H1 (cell line): ENCODE results near the gene EIPR1. TPM values are rescaled to one million over a fixed set of nuclear protein-coding genes. Genes with fewer than 3 reads are reported as not detected.

ENCODE experiments used
- CTCF ChIA-PET: fragments of 300-600 bp; sonication (Branson Sonifier 250); formaldehyde crosslinking; loops from one replicate; lab custom pipeline; 2021; ENCODE audit not compliant: partially characterized antibody; lab: Charles Lee
- POLR2A ChIA-PET: fragments of 300-600 bp; sonication (Branson Sonifier 250); formaldehyde crosslinking; loops from one replicate; lab custom pipeline; 2021; ENCODE audit warnings: inconsistent platforms; ENCODE audit not compliant: partially characterized antibody; lab: Charles Lee
- DNase-seq, 2 experiments: peaks; one replicate each; pipeline versions ENCODE4 v3.0.0 to v3.0.0-alpha.2; 2010 to 2022; ENCODE audit warnings: low spot score in 2 of 2, low read depth in 1 of 2, mixed read lengths in 1 of 2
- FAIRE-seq: peaks from 2 replicates; lab custom pipeline; 2011; peaks lifted over from hg19 to GRCh38; lab: Jason Lieb, UNC
- H2AFZ ChIP-seq: 2 replicates; pipeline ENCODE4 v1.8.1; 2012; ENCODE audit warnings: low read length, inconsistent platforms
- H2AK5ac ChIP-seq: 2 replicates; pipeline ENCODE4 v1.6.1; 2013; ENCODE audit warnings: low read depth, low read length
- H2BK120ac ChIP-seq: replicated peaks from 2 replicates; pipeline ENCODE3; 2013; ENCODE audit warnings: low read depth, low read length, inconsistent platforms
- H2BK12ac ChIP-seq: 2 replicates; pipeline ENCODE4 v1.6.1; 2013; ENCODE audit warnings: low read depth, low read length
- H2BK15ac ChIP-seq: 2 replicates; pipeline ENCODE4 v1.6.1; 2013; ENCODE audit warnings: low read length
- H2BK20ac ChIP-seq: 2 replicates; pipeline ENCODE4 v1.6.1; 2013; ENCODE audit warnings: low read length
- H2BK5ac ChIP-seq: 2 replicates; pipeline ENCODE4 v1.6.1; 2013; ENCODE audit warnings: low read depth, low read length
- H3K14ac ChIP-seq: 2 replicates; pipeline ENCODE4 v1.6.1; 2013; ENCODE audit warnings: inconsistent platforms; ENCODE audit not compliant: insufficient read length
- H3K18ac ChIP-seq: 2 replicates; pipeline ENCODE4 v1.6.1; 2013; ENCODE audit warnings: low read length; ENCODE audit errors: extremely low read depth
- H3K23ac ChIP-seq: 2 replicates; pipeline ENCODE4 v1.6.1; 2013; ENCODE audit warnings: inconsistent platforms; ENCODE audit not compliant: insufficient read length
- H3K23me2 ChIP-seq: 2 replicates; pipeline ENCODE4 v1.6.1; 2013; ENCODE audit warnings: low read depth, low read length
- H3K27ac ChIP-seq: 2 replicates; pipeline ENCODE4 v1.6.1; 2011; ENCODE audit warnings: low read depth, low read length, inconsistent platforms
- H3K27me3 ChIP-seq, 4 experiments: replicated peaks in 1 of 4; 1 replicate in 1 of 4; 2 replicates in 3 of 4; pipeline versions ENCODE4 v1.6.1 to v1.8.1; 2011 to 2013; ENCODE audit warnings: low read length in 3 of 4, mild to moderate bottlenecking in 3 of 4, inconsistent platforms in 2 of 4, mixed read lengths in 2 of 4, moderate library complexity in 1 of 4; ENCODE audit not compliant: control insufficient read depth in 3 of 4, insufficient read depth in 3 of 4; ENCODE audit errors: extremely low read depth in 1 of 4
- H3K36me3 ChIP-seq, 4 experiments: 2 replicates each; pipeline versions ENCODE4 v1.6.1 to v1.8.1; 2011 to 2013; ENCODE audit warnings: mild to moderate bottlenecking in 4 of 4, low read length in 3 of 4, moderate library complexity in 2 of 4, control low read depth in 1 of 4, inconsistent platforms in 1 of 4; ENCODE audit not compliant: insufficient read depth in 4 of 4, control insufficient read depth in 2 of 4
- H3K4ac ChIP-seq: replicated peaks from 2 replicates; pipeline ENCODE3; 2013; ENCODE audit warnings: low read length, low read depth, mixed read lengths, inconsistent platforms; ENCODE audit not compliant: insufficient read length
- H3K4me1 ChIP-seq, 4 experiments: replicated peaks in 1 of 4; 1 replicate in 1 of 4; 2 replicates in 3 of 4; pipeline versions ENCODE4 v1.6.1 to v1.8.1; 2011 to 2013; ENCODE audit warnings: low read length in 3 of 4, inconsistent platforms in 2 of 4, mixed read lengths in 1 of 4; ENCODE audit not compliant: insufficient read depth in 4 of 4, control insufficient read depth in 3 of 4
- H3K4me2 ChIP-seq, 2 experiments: 2 replicates each; pipeline versions ENCODE4 v1.6.1 to v1.8.1; 2011 to 2013; ENCODE audit warnings: low read depth in 2 of 2, low read length in 2 of 2, control low read depth in 1 of 2, inconsistent platforms in 1 of 2, mild to moderate bottlenecking in 1 of 2; ENCODE audit not compliant: insufficient read depth in 1 of 2
- H3K4me3 ChIP-seq, 4 experiments: fragments of 200-600, 300-600 bp in 1 of 4; sonication (generic), shearing (Covaris generic), sonication (Bioruptor Twin) in 1 of 4; 2 replicates each; pipeline versions ENCODE4 v1.5.1 to v1.8.1; 2011 to 2016; ENCODE audit warnings: low read length in 4 of 4, low read depth in 3 of 4, control low read depth in 2 of 4, inconsistent platforms in 2 of 4, mild to moderate bottlenecking in 2 of 4, mixed read lengths in 1 of 4, moderate library complexity in 1 of 4; ENCODE audit not compliant: insufficient read depth in 2 of 4; ENCODE audit errors: extremely low read depth in 1 of 4
- H3K56ac ChIP-seq: replicated peaks from 2 replicates; pipeline ENCODE3; 2013; ENCODE audit warnings: low read depth, mild to moderate bottlenecking, mixed read lengths, low read length, inconsistent platforms; ENCODE audit not compliant: insufficient read length
- H3K79me1 ChIP-seq: 2 replicates; pipeline ENCODE4 v1.6.1; 2013; ENCODE audit warnings: low read depth, low read length, control low read depth
- H3K79me2 ChIP-seq, 2 experiments: 2 replicates each; pipeline versions ENCODE4 v1.6.1 to v1.8.1; 2012 to 2013; ENCODE audit warnings: low read length in 2 of 2, mild to moderate bottlenecking in 2 of 2, inconsistent platforms in 1 of 2; ENCODE audit not compliant: insufficient read depth in 2 of 2, control insufficient read depth in 1 of 2
- H3K9ac ChIP-seq, 4 experiments: replicated peaks in 1 of 4; 1 replicate in 1 of 4; 2 replicates in 3 of 4; pipeline versions ENCODE4 v1.6.1 to v1.8.1; 2011 to 2013; ENCODE audit warnings: low read depth in 3 of 4, low read length in 3 of 4, control low read depth in 2 of 4, mild to moderate bottlenecking in 2 of 4, moderate library complexity in 2 of 4, inconsistent platforms in 1 of 4; ENCODE audit errors: extremely low read depth in 1 of 4
- H3K9me3 ChIP-seq, 2 experiments: 2 replicates each; pipeline versions ENCODE4 v1.6.1 to v1.8.1; 2012 to 2013; ENCODE audit warnings: mild to moderate bottlenecking in 2 of 2, moderate library complexity in 2 of 2, control low read depth in 1 of 2, inconsistent platforms in 1 of 2, low read depth in 1 of 2, low read length in 1 of 2, mixed read lengths in 1 of 2; ENCODE audit not compliant: insufficient read depth in 2 of 2
- H4K20me1 ChIP-seq, 2 experiments: replicated peaks in 1 of 2; 2 replicates each; pipeline versions ENCODE3 to v1.8.1; 2011 to 2013; ENCODE audit warnings: inconsistent platforms in 2 of 2, low read length in 2 of 2, mild to moderate bottlenecking in 1 of 2; ENCODE audit not compliant: insufficient read depth in 2 of 2, control insufficient read depth in 1 of 2
- H4K5ac ChIP-seq: 2 replicates; pipeline ENCODE4 v1.6.1; 2013; ENCODE audit warnings: low read length, low read depth, mixed read lengths, inconsistent platforms; ENCODE audit not compliant: insufficient read length
- H4K8ac ChIP-seq: 2 replicates; pipeline ENCODE4 v1.8.0; 2013; ENCODE audit warnings: mild to moderate bottlenecking, moderate library complexity, low read length, inconsistent platforms; ENCODE audit not compliant: insufficient read depth; ENCODE audit errors: extremely low read depth
- H4K91ac ChIP-seq: replicated peaks from 2 replicates; pipeline ENCODE3; 2013; ENCODE audit warnings: low read length, mixed read lengths, inconsistent platforms; ENCODE audit not compliant: insufficient read length
- CEBPB ChIP-seq: IDR thresholded peaks from 2 replicates; pipeline ENCODE4 v1.6.1; 2012; ENCODE audit warnings: low read depth, low read length
- EP300 ChIP-seq, 2 experiments: IDR thresholded peaks; 1 replicate in 1 of 2; 2 replicates in 1 of 2; pipeline ENCODE4 v1.6.1; 2011 to 2012; ENCODE audit warnings: low read depth in 2 of 2, low read length in 2 of 2, mild to moderate bottlenecking in 2 of 2, borderline replicate concordance in 1 of 2, inconsistent platforms in 1 of 2, moderate library complexity in 1 of 2
- RAD21 ChIP-seq, 2 experiments: IDR thresholded peaks in 1 of 2; conservative IDR thresholded peaks in 1 of 2; 2 replicates each; pipeline ENCODE4 v1.6.1; 2011; ENCODE audit warnings: low read depth in 2 of 2, low read length in 2 of 2, improper control_type of control experiment in 1 of 2, inconsistent platforms in 1 of 2, mild to moderate bottlenecking in 1 of 2, moderate library complexity in 1 of 2
- SP2 ChIP-seq: IDR thresholded peaks from 2 replicates; pipeline ENCODE4 v1.6.1; 2012; ENCODE audit warnings: mild to moderate bottlenecking, low read length, inconsistent platforms
- SRF ChIP-seq: IDR thresholded peaks from 2 replicates; pipeline ENCODE4 v1.6.1; 2011; ENCODE audit warnings: mild to moderate bottlenecking, low read depth, low read length, moderate library complexity
- WGBS, 2 experiments: shearing (Covaris generic) in 1 of 2; methylation state at CpG; one replicate each; pipeline versions ENCODE4 v1.1.6 to v1.1.7; 2013 to 2015; ENCODE audit warnings: low lambda C conversion rate in 2 of 2, mixed read lengths in 2 of 2, inconsistent platforms in 1 of 2, low coverage in 1 of 2, missing lambda C conversion rate in 1 of 2; ENCODE audit not compliant: insufficient replicate concordance in 2 of 2, insufficient coverage in 1 of 2, insufficient read length in 1 of 2; ENCODE audit errors: extremely low coverage in 1 of 2, missing lambda C conversion rate in 1 of 2; 5-methylcytosine and 5-hydroxymethylcytosine counted together
- polyA plus RNA-seq, 7 experiments: library from polyadenylated mRNA; depleted of rRNA in 3 of 7; stranded (reverse) in 5 of 7; unstranded in 2 of 7; fragments of >200 nt in 5 of 7; fragments of 200-250 nt in 2 of 7; gene quantifications; 1 replicate in 5 of 7; 2 replicates in 1 of 7; 4 replicates in 1 of 7; pipeline versions ENCODE4 v1.2.1 to v1.2.3, GENCODE V29; 2011 to 2013; ENCODE audit warnings: missing spikeins in 2 of 7, mixed read lengths in 2 of 7
- total RNA-seq: library from RNA; stranded (reverse); fragmentation: NEBNext Ultra II Directional; extraction: Animal tissue kit (Norgen Biotek cat#: 25700); gene quantifications from 2 replicates; pipeline ENCODE4 v1.2.1, GENCODE V29; 2021

The EIPR1 gene
- total and polyA plus RNA-seq, 2 of the 8 experiments (the other 6 are each of a cell fraction or from before 2014, with no cell fraction given), result 26.3 to 56.4 TPM

- Histone ChIP-seq H3K4me2 (no peak overlapping the region), H2BK12ac (no peak overlapping the region), H3K27me3 (no peaks in the 10 kb centered on the region), H3K9me3 (no peaks in the 10 kb centered on the region), H3K23ac (no peak overlapping the region), H3K18ac (no peak overlapping the region), H4K91ac (no peak overlapping the region), H3K27ac (no peak overlapping the region), H3K56ac (no peak overlapping the region), H2AK5ac (no peak overlapping the region), H4K5ac (no peak overlapping the region), H3K4ac (no peak overlapping the region), H3K14ac (no peak overlapping the region), H3K79me1 (peaks cover 12% of the 10 kb centered on the region), H3K4me3 (no peak overlapping the region), H3K23me2 (no peaks in the 10 kb centered on the region), H2AFZ (no peak overlapping the region), H2BK120ac (no peak overlapping the region), H4K8ac (no peak overlapping the region), H2BK15ac (no peak overlapping the region), H2BK5ac (no peak overlapping the region), H3K4me1 (peaks cover 0 to 10% (median 1%) of the 10 kb centered on the region in 4 experiments; a peak in 2 of 7 replicates), H4K20me1 (peaks cover 2 to 4% of the 10 kb centered on the region in 2 experiments), H2BK20ac (no peak overlapping the region), H3K79me2 (peaks cover 0 to 43% of the 10 kb centered on the region in 2 experiments; a peak in 2 of 4 replicates), H3K36me3 (peaks cover 0 to 10% (median 3%) of the 10 kb centered on the region in 4 experiments; a peak in 6 of 8 replicates), H3K9ac (no peak overlapping the region)
- 91% methylated on average over 8 of the region's 8 CpGs; no CpG with 5 or more reads in 1 of the 2 experiments for WGBS, 2 experiments
- FAIRE-seq, result no peak
- ChIA-PET CTCF (interaction anchor here (1.6 to 3.1 kb wide), 2 partner anchors 66 to 103 kb away, joined by 4 to 6 read pairs; no protein-coding TSS in a partner anchor), POLR2A (interaction anchor here (0.7 to 1.7 kb wide), 2 partner anchors 10 to 20 kb away, joined by 4 read pairs; partner anchors contain the start of gene EIPR1)
- DNase-seq, result peak in 1 of 2 experiments; percentile 16
- no peak for TF ChIP-seq RAD21 (IDR thresholded peaks at IDR 0.05 in 1 of 2, conservative IDR thresholded peaks at IDR 0.05 in 1 of 2; ENCODE audit: low read depth in 2 of 2, low read length in 2 of 2)
- TF ChIP-seq EP300 (IDR thresholded peaks at IDR 0.05; ENCODE audit: borderline replicate concordance in 1 of 2, low read depth in 2 of 2, low read length in 2 of 2), result no peak
- no peak for TF ChIP-seq CEBPB
- TF ChIP-seq SRF, result no peak
- no peak for TF ChIP-seq SP2
Observed at GRCh38 chr2:3357926-3358325, 19.7 kb downstream of the EIPR1 start.
